C4-2B (cell line): Measurements from ENCODE around the gene UVRAG.

Experiments
- H3K27ac ChIP-seq: fragments of 450-650 bp; 2 replicates; pipeline ENCODE4 v1.5.1; 2017
- ZFX ChIP-seq: fragments of 450-650 bp; IDR thresholded peaks from 2 replicates; pipeline ENCODE4 v1.6.1; 2017
- TF ChIP-seq, protein P1 (sequence below): fragments of 450-650 bp; conservative IDR thresholded peaks from 2 replicates; pipeline ENCODE4 v1.5.1; 2017; ENCODE audit warnings: mild to moderate bottlenecking

Gene UVRAG

DNA sequence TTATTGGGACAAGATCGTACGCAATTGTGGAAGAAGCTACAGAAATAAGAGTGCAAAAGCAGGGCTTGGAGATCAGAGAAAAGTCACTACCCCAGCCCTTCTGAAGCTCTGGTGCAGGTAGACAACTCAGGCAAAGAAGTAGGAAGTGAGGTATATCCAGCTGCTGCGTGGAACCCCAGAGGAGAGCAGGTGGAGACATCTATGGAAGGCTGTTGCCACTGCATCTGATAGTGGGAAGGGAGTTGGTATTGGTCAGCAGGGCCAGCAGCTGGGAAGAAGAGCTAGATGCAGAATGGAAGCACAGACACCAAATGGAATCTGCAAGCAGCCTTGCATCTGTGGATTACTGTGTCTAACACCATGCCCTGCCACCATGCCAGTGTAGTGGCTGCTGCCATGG lies 226.2 kb downstream of the UVRAG start:
- H3K27ac ChIP-seq = no peak overlapping the region
- TF ChIP-seq, protein P1, sequence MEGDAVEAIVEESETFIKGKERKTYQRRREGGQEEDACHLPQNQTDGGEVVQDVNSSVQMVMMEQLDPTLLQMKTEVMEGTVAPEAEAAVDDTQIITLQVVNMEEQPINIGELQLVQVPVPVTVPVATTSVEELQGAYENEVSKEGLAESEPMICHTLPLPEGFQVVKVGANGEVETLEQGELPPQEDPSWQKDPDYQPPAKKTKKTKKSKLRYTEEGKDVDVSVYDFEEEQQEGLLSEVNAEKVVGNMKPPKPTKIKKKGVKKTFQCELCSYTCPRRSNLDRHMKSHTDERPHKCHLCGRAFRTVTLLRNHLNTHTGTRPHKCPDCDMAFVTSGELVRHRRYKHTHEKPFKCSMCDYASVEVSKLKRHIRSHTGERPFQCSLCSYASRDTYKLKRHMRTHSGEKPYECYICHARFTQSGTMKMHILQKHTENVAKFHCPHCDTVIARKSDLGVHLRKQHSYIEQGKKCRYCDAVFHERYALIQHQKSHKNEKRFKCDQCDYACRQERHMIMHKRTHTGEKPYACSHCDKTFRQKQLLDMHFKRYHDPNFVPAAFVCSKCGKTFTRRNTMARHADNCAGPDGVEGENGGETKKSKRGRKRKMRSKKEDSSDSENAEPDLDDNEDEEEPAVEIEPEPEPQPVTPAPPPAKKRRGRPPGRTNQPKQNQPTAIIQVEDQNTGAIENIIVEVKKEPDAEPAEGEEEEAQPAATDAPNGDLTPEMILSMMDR = no peak
- no peak for TF ChIP-seq ZFX

DNA sequence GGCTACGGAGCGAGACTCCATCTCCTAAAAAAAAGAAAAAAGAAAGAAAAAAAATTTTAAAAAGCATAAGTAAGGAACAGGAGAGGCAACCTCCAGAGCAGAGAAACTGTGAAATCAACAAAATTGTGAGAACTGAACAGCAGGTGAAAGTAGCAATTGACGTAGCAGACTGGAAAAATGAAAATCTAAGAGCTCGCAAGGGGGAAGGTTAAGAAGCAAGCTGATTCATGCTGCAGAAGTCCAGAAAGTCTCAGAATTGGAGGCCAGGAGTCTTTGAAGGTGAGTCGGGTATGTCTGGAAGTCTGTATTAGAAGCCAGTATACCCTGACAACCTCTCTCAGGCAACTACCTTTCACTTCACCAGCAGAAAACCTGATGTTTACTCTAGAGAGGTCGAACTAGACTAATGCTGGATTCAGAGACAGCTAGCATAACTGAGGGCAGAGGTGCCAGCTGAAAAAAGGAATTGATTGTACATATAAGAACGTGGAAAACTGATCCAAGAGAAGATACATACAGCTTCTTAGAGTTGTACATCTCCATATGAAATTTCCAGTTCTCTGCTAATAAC lies 229.8 kb downstream of the UVRAG start:
- no peak overlapping the region for H3K27ac ChIP-seq
- no peak for TF ChIP-seq ZFX
- TF ChIP-seq, protein P1 = no peak

DNA sequence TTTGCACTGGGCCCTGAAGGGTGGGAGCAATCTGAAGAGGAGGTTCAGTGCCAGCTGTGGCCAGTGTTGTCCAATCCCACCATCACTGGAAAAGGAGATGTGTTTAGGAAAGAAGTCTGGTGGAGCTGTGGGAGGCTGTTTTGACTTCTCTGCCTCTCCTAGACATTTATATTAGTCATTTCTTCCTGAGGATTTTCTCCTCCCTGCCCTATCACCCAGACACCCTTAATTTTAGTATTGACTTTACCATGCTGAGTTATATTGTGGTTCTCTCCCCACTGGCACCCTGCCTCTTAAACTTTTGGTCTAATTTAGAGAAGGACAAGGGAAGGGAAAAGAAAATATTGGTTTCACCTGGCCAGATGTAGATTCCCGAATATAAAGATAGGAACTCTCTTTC lies 232.2 kb downstream of the UVRAG start:
- TF ChIP-seq, protein P1 = no peak
- TF ChIP-seq ZFX = no peak
- H3K27ac ChIP-seq = no peak overlapping the region

DNA sequence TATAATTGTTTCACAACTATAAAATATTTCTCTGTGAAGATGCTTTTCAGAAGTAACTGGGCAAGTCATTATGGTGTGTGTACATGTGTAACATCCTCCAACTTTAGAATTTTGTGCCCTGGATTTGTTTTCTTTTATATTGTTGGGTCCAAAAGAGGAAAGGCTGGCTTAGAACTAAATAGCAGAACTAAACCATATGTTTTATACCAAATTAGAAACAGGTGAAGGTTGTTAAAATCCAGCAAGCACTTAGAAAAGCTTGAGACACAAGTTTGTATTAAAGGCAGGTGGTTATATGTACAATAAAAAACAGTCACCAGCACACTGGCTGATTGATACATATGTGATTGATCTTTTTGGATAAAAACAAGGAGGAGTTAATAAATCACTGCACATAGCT lies 232.8 kb downstream of the UVRAG start:
- H3K27ac ChIP-seq = no peak overlapping the region
- TF ChIP-seq, protein P1 = no peak
- TF ChIP-seq ZFX = no peak

DNA sequence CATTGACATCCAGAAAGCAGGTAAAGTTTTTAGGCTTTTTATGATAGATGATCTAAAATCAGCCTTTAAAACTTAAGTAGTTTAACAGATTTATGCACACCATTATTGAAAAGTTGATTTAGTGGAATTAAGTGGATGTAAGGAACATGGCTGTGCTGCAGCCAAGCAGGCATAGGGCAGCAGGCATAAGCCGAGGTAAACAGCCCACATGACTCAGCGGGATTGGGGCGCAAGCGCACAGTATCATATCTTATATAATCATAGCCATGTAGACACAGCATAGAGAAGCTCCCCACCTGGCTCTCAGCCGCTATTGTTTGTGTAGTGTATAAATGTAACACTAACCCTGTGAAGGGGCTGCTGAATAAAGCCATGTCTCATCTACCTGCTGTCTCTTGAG lies 233.8 kb downstream of the UVRAG start:
- H3K27ac ChIP-seq = no peak overlapping the region

DNA sequence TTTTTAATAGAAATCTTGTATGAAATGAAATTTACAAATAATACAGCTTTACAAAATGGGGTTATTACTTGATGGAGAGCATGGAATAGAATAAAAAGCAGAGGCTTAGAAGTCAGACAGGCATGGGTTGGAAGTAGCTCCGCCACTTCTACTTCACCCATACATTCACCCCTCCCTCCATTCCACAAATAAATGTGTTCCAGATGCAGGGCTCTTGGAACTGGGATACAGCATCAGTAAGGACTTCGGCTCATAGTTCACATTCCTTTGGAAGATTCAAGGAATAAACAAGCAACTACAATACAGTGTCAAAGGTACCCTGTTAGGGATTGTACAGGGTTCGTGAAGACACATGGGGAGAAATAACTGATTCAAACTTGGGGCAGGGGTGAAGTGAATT lies 234.5 kb downstream of the UVRAG start:
- TF ChIP-seq, protein P1 = no peak
- TF ChIP-seq ZFX = no peak
- no peak overlapping the region for H3K27ac ChIP-seq

More for the DNA sequence above, 233.8 kb downstream of the UVRAG start:
- TF ChIP-seq ZFX = no peak
- TF ChIP-seq, protein P1 = no peak

DNA sequence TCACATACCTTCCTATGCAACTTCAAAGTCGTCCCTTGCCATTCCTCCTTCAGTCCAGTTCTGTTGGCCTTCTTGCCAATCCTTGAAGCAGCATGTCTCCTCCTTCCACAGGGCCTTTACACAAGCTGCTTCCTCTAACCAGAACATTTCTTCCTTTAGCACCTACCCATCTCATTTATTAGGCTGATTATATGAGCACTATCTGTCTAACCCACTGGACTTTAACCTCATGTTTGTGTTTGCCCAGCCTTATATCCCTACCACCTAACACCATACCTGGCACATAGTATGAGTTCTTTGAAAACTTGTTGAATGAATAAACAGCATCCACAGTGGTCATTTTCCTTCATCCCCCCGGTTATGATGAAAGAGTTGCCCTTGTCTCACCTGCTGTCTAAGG lies 236.9 kb downstream of the UVRAG start:
- TF ChIP-seq, protein P1 = no peak
- TF ChIP-seq ZFX = no peak
- H3K27ac ChIP-seq = no peak overlapping the region
